Loucy (cell line): ENCODE measurements around the gene KCNT1.
A peak's percentile ranks its signal among the peaks of the same experiment; 100 is the strongest.

Experiments used
- H2AFZ ChIP-seq: fragments of 200-600 bp; sonication (generic); 2 replicates; pipeline ENCODE4 v1.6.0; 2016; ENCODE audit warnings: antibody characterized with exemption, mild to moderate bottlenecking, low read length, moderate library complexity
- H3F3A ChIP-seq: fragments of 200-600 bp; 2 replicates; pipeline ENCODE4 v1.6.0; 2016; ENCODE audit warnings: antibody characterized with exemption, low read depth, mild to moderate bottlenecking
- H3K27me3 ChIP-seq: fragments of 200-600 bp; sonication (generic); 2 replicates; pipeline ENCODE4 v1.6.1; 2014; ENCODE audit warnings: low read length, mild to moderate bottlenecking; ENCODE audit not compliant: insufficient read depth, poor library complexity, severe bottlenecking
- H3K36me3 ChIP-seq: fragments of 200-600 bp; sonication (generic); 2 replicates; pipeline ENCODE4 v1.6.1; 2016; ENCODE audit warnings: low read length; ENCODE audit not compliant: insufficient read depth
- H3K4me1 ChIP-seq: fragments of 200-600 bp; sonication (generic); 2 replicates; pipeline ENCODE4 v1.5.1; 2014; ENCODE audit warnings: low read length, mild to moderate bottlenecking; ENCODE audit not compliant: insufficient read depth, poor library complexity, severe bottlenecking
- H3K4me2 ChIP-seq: fragments of 200-600 bp; sonication (generic); 2 replicates; pipeline ENCODE4 v1.6.0; 2014; ENCODE audit warnings: antibody characterized with exemption, low read length, low read depth, mild to moderate bottlenecking; ENCODE audit not compliant: poor library complexity, severe bottlenecking
- H3K4me3 ChIP-seq: fragments of 200-600 bp; sonication (generic); 2 replicates; pipeline ENCODE4 v1.5.1; 2014; ENCODE audit warnings: low read length, mild to moderate bottlenecking, mixed read lengths; ENCODE audit not compliant: poor library complexity, severe bottlenecking
- H3K79me2 ChIP-seq: fragments of 200-600 bp; sonication (generic); 2 replicates; pipeline ENCODE4 v1.6.1; 2014; ENCODE audit warnings: low read length; ENCODE audit not compliant: insufficient read depth
- H3K9ac ChIP-seq: fragments of 200-600 bp; sonication (generic); 2 replicates; pipeline ENCODE4 v1.6.0; 2014; ENCODE audit warnings: mild to moderate bottlenecking, low read depth, low read length, moderate library complexity; ENCODE audit not compliant: poor library complexity, severe bottlenecking
- H3K9me2 ChIP-seq: fragments of 200-600 bp; sonication (generic); replicated peaks from 2 replicates; pipeline ENCODE4 v1.6.1; 2016; ENCODE audit warnings: low read depth, low read length, mixed read lengths
- H3K9me3 ChIP-seq: fragments of 200-600 bp; sonication (generic); 2 replicates; pipeline ENCODE4 v1.6.1; 2014; ENCODE audit warnings: mild to moderate bottlenecking, antibody characterized with exemption, low read length, low read depth; ENCODE audit not compliant: insufficient read depth
- H4K20me1 ChIP-seq: fragments of 200-600 bp; sonication (generic); 2 replicates; pipeline ENCODE4 v1.6.0; 2014; ENCODE audit warnings: antibody characterized with exemption, low read length, mild to moderate bottlenecking; ENCODE audit not compliant: insufficient read depth, poor library complexity, severe bottlenecking
- CTCF ChIP-seq: fragments of 200-600 bp; sonication (generic); conservative IDR thresholded peaks from 2 replicates; pipeline ENCODE4 v1.5.1; 2014; ENCODE audit warnings: mild to moderate bottlenecking, antibody characterized with exemption, low read length
- EZH2phosphoT487 ChIP-seq: fragments of 200-600 bp; IDR thresholded peaks from 2 replicates; pipeline ENCODE4 v1.6.1; 2018; ENCODE audit warnings: antibody characterized with exemption, mild to moderate bottlenecking, moderate library complexity, borderline replicate concordance

The KCNT1 gene

GRCh38 chr9:135804581-135805421, 102.8 kb downstream of the KCNT1 start:
- no peaks in the 10 kb centered on the region for H3K9me2 ChIP-seq
- no peak overlapping the region for H3K9ac ChIP-seq
- no peak overlapping the region for H3K4me2 ChIP-seq
- no peak overlapping the region for H2AFZ ChIP-seq
- H3K4me1 ChIP-seq: peaks cover 5% of the 10 kb centered on the region
- H3K36me3 ChIP-seq: peaks cover 8% of the 10 kb centered on the region; the same call in 1 of the 2 replicates
- TF ChIP-seq EZH2phosphoT487 (no peak), CTCF (peak; percentile 36; the same call in 1 of the 2 replicates)
- H3K79me2 ChIP-seq: no peaks in the 10 kb centered on the region
- H3K27me3 ChIP-seq: no peaks in the 10 kb centered on the region
- no peaks in the 10 kb centered on the region for H3F3A ChIP-seq
- H3K9me3 ChIP-seq: no peaks in the 10 kb centered on the region
- H4K20me1 ChIP-seq: no peaks in the 10 kb centered on the region
- H3K4me3 ChIP-seq: no peak overlapping the region

- H4K20me1 ChIP-seq: no peaks in the 10 kb centered on the region
- no peaks in the 10 kb centered on the region for H3F3A ChIP-seq
- no peaks in the 10 kb centered on the region for H3K79me2 ChIP-seq
- no peaks in the 10 kb centered on the region for H3K27me3 ChIP-seq
- H3K9me2 ChIP-seq: no peaks in the 10 kb centered on the region
- no peaks in the 10 kb centered on the region for H3K9me3 ChIP-seq
- no peak overlapping the region for H2AFZ ChIP-seq
- no peak overlapping the region for H3K4me3 ChIP-seq
- peaks cover 5% of the 10 kb centered on the region for H3K4me1 ChIP-seq
- no peak for TF ChIP-seq CTCF
- TF ChIP-seq EZH2phosphoT487: no peak
- H3K36me3 ChIP-seq: peaks cover 16% of the 10 kb centered on the region; the same call in 1 of the 2 replicates
- H3K9ac ChIP-seq: no peak overlapping the region
- H3K4me2 ChIP-seq: no peak overlapping the region
These were observed 103.5 kb downstream of the KCNT1 start for GRCh38 chr9:135805422-135806022.

GRCh38 chr9:135809166-135809565, 107.2 kb downstream of the KCNT1 start:
- Histone ChIP-seq H2AFZ (no peak overlapping the region), H3K9ac (no peak overlapping the region), H4K20me1 (no peaks in the 10 kb centered on the region), H3K4me2 (no peak overlapping the region), H3K36me3 (peaks cover 51% of the 10 kb centered on the region; the same call in 1 of the 2 replicates), H3F3A (no peaks in the 10 kb centered on the region), H3K9me2 (no peaks in the 10 kb centered on the region), H3K27me3 (no peaks in the 10 kb centered on the region), H3K9me3 (no peaks in the 10 kb centered on the region), H3K4me1 (peaks cover 5% of the 10 kb centered on the region), H3K79me2 (no peaks in the 10 kb centered on the region), H3K4me3 (no peak overlapping the region)
- TF ChIP-seq EZH2phosphoT487 (no peak), CTCF (no peak)
